H1 (cell line): Measurements from ENCODE around the gene HOXD10. TPM values are rescaled to one million over a fixed set of nuclear protein-coding genes. Genes with fewer than 3 reads are reported as not detected.

ENCODE experiments used
- SIN3A ChIP-seq, 2 experiments: IDR thresholded peaks in 1 of 2; conservative IDR thresholded peaks in 1 of 2; 2 replicates each; pipeline ENCODE4 v1.6.1; 2011 to 2012; ENCODE audit warnings: low read length in 2 of 2, improper control_type of control experiment in 1 of 2, low read depth in 1 of 2, mild to moderate bottlenecking in 1 of 2
- polyA plus RNA-seq, 7 experiments: library from polyadenylated mRNA; depleted of rRNA in 3 of 7; stranded (reverse) in 5 of 7; unstranded in 2 of 7; fragments of >200 nt in 5 of 7; fragments of 200-250 nt in 2 of 7; gene quantifications; 1 replicate in 5 of 7; 2 replicates in 1 of 7; 4 replicates in 1 of 7; pipeline versions ENCODE4 v1.2.1 to v1.2.3, GENCODE V29; 2011 to 2013; ENCODE audit warnings: missing spikeins in 2 of 7, mixed read lengths in 2 of 7
- total RNA-seq: library from RNA; stranded (reverse); fragmentation: NEBNext Ultra II Directional; extraction: Animal tissue kit (Norgen Biotek cat#: 25700); gene quantifications from 2 replicates; pipeline ENCODE4 v1.2.1, GENCODE V29; 2021

Gene HOXD10
- total and polyA plus RNA-seq, 2 of the 8 experiments (the other 6 are each of a cell fraction or from before 2014, with no cell fraction given), result not detected

DNA sequence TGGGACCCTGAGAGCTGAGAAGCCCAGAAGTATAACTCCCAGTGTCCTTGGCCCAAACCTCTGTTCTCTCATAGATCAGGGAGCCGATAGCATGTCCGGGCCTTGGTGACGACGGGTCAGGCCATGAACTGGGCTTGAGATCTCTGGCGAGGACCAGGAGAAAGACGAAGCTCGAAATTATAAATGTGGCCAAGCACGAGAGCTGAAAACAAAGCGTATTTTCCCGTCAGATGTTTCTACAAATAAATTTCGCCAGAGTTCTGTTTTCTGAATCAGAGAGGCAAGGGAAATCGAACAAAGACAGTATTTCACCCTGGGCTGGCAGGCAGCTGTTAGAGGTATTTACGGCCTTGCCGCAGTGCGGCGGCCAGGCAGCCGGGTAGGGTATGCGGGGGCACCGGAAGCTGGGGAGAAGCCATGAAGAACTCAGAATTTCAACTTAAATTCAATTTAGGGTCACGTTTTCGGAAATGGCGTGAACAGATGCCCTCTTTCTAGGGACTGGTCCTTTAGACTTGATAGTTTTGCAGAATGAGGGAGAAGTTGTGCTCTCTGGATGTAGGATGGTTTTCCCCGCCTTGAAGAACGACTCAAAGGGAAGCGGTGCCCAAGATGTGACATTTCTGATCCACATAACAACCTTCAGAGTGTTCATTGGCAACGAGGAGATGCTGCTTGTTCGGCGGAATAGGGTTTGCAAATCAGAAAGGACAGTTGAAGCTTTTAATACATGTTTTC lies 22.5 kb downstream of the HOXD10 start (continued):
- no peak for TF ChIP-seq SIN3A (conservative IDR thresholded peaks at IDR 0.05 in 1 of 2, IDR thresholded peaks at IDR 0.05 in 1 of 2; ENCODE audit: low read depth in 1 of 2, low read length in 2 of 2)
